GM23338 (cell line): ENCODE results near the gene LSM3. TPM values are rescaled to one million over a fixed set of nuclear protein-coding genes. Genes with fewer than 3 reads are reported as not detected.

ENCODE experiments used
- ATAC-seq: fragments of 200-7000 bp; cut with Tn5 transposase; 3 replicates; pipeline ENCODE4 v1.9.1; 2020
- DNase-seq: peaks from one replicate; pipeline ENCODE4 v3.0.0-alpha.2; 2015; ENCODE audit warnings: low spot score
- H2AFZ ChIP-seq: fragments of 200-600 bp; sonication (generic); 2 replicates; pipeline ENCODE4 v1.8.0; 2016; ENCODE audit warnings: antibody characterized with exemption, mild to moderate bottlenecking, moderate library complexity
- H3F3A ChIP-seq: fragments of 200-600 bp; sonication (generic); replicated peaks from 2 replicates; pipeline ENCODE4 v1.8.0; 2017; ENCODE audit warnings: antibody characterized with exemption, mixed run types, low read depth
- H3K27ac ChIP-seq: fragments of 200-600 bp; sonication (generic); 2 replicates; pipeline ENCODE4 v1.6.1; 2016; ENCODE audit warnings: low read depth
- H3K27me3 ChIP-seq: fragments of 200-600 bp; sonication (generic); 2 replicates; pipeline ENCODE4 v1.8.0; 2016; ENCODE audit warnings: mild to moderate bottlenecking, mixed run types, moderate library complexity; ENCODE audit not compliant: insufficient read depth
- H3K36me3 ChIP-seq: fragments of 200-600 bp; sonication (generic); 2 replicates; pipeline ENCODE4 v1.8.0; 2016; ENCODE audit warnings: mild to moderate bottlenecking; ENCODE audit not compliant: insufficient read depth
- H3K4me1 ChIP-seq: fragments of 200-600 bp; sonication (generic); 2 replicates; pipeline ENCODE4 v1.8.0; 2016; ENCODE audit warnings: mild to moderate bottlenecking, moderate library complexity; ENCODE audit not compliant: insufficient read depth
- H3K4me2 ChIP-seq: fragments of 200-600 bp; sonication (generic); 2 replicates; pipeline ENCODE4 v1.7.1; 2017; ENCODE audit warnings: mixed run types
- H3K4me3 ChIP-seq: fragments of 200-600 bp; sonication (generic); 2 replicates; pipeline ENCODE4 v1.6.1; 2016; ENCODE audit warnings: mixed run types
- H3K79me2 ChIP-seq: fragments of 200-600 bp; sonication (generic); replicated peaks from 2 replicates; pipeline ENCODE4 v1.8.0; 2017; ENCODE audit warnings: mild to moderate bottlenecking; ENCODE audit not compliant: insufficient read depth
- H3K9me2 ChIP-seq: fragments of 200-600 bp; sonication (generic); 2 replicates; pipeline ENCODE4 v1.8.0; 2017; ENCODE audit not compliant: insufficient read depth
- H4K20me1 ChIP-seq: fragments of 200-600 bp; sonication (generic); replicated peaks from 2 replicates; pipeline ENCODE4 v1.8.0; 2017; ENCODE audit warnings: mild to moderate bottlenecking; ENCODE audit not compliant: insufficient read depth
- H3K27ac Mint-ChIP-seq: 2 replicates; pipeline ENCODE4 v1.8.0; 2020; ENCODE audit warnings: inconsistent platforms, mild to moderate bottlenecking, moderate library complexity, mixed read lengths
- H3K27me3 Mint-ChIP-seq: 3 replicates; pipeline ENCODE4 v1.8.0; 2022; ENCODE audit warnings: low read depth, mild to moderate bottlenecking, moderate library complexity, mixed read lengths, inconsistent platforms; ENCODE audit not compliant: insufficient read depth, poor library complexity
- H3K36me3 Mint-ChIP-seq: 3 replicates; pipeline ENCODE4 v1.8.0; 2021; ENCODE audit warnings: low read depth, mild to moderate bottlenecking, inconsistent platforms, moderate library complexity, mixed read lengths
- H3K4me1 Mint-ChIP-seq: 3 replicates; pipeline ENCODE4 v1.8.0; 2020; ENCODE audit warnings: mild to moderate bottlenecking, inconsistent platforms, mixed read lengths
- H3K4me3 Mint-ChIP-seq: 3 replicates; pipeline ENCODE4 v1.8.0; 2021; ENCODE audit warnings: moderate library complexity, mild to moderate bottlenecking, inconsistent platforms, mixed read lengths
- H3K9me3 Mint-ChIP-seq: 3 replicates; pipeline ENCODE4 v1.8.0; 2020; ENCODE audit warnings: moderate library complexity, mild to moderate bottlenecking, inconsistent platforms, mixed read lengths
- CREB1 ChIP-seq: fragments of 250-450 bp; sonication (Bioruptor Pico); IDR thresholded peaks from 2 replicates; pipeline ENCODE4 v1.5.0; 2020; ENCODE audit warnings: low read depth, mild to moderate bottlenecking, moderate library complexity
- ETS1 ChIP-seq: IDR thresholded peaks from 2 replicates; pipeline ENCODE4 v1.6.1; 2016; ENCODE audit warnings: antibody characterized with exemption
- EZH2 ChIP-seq: fragments of 200-600 bp; sonication (generic); IDR thresholded peaks from one replicate; pipeline ENCODE4 v1.8.0; 2017; ENCODE audit warnings: antibody characterized with exemption, mild to moderate bottlenecking, low read depth; ENCODE audit not compliant: unreplicated experiment
- EZH2phosphoT487 ChIP-seq: fragments of 200-600 bp; sonication (generic); IDR thresholded peaks from one replicate; pipeline ENCODE4 v1.8.1; 2018; ENCODE audit warnings: antibody characterized with exemption; ENCODE audit not compliant: unreplicated experiment
- JUNB ChIP-seq: IDR thresholded peaks from one replicate; pipeline ENCODE4 v1.6.1; 2016; ENCODE audit warnings: antibody characterized with exemption; ENCODE audit not compliant: unreplicated experiment
- NANOG ChIP-seq: IDR thresholded peaks from 2 replicates; pipeline ENCODE4 v1.6.1; 2016; ENCODE audit warnings: antibody characterized with exemption, borderline replicate concordance
- POLR2AphosphoS5 ChIP-seq: IDR thresholded peaks from 2 replicates; pipeline ENCODE4 v1.6.1; 2016; ENCODE audit warnings: antibody characterized with exemption, low read depth
- REST ChIP-seq: IDR thresholded peaks from one replicate; pipeline ENCODE4 v1.6.1; 2018; ENCODE audit warnings: antibody characterized with exemption; ENCODE audit not compliant: unreplicated experiment
- STAT1 ChIP-seq: IDR thresholded peaks from one replicate; pipeline ENCODE4 v1.6.1; 2016; ENCODE audit warnings: antibody characterized with exemption; ENCODE audit not compliant: unreplicated experiment
- ZNF114 ChIP-seq: fragments of 250-450 bp; sonication (Bioruptor Pico); IDR thresholded peaks from 2 replicates; pipeline ENCODE4 v1.5.0; 2020; ENCODE audit warnings: mild to moderate bottlenecking, moderate library complexity
- ZNF331 ChIP-seq: fragments of 250-450 bp; sonication (Bioruptor Pico); IDR thresholded peaks from 2 replicates; pipeline ENCODE4 v1.5.0; 2020; ENCODE audit warnings: low read depth, mild to moderate bottlenecking, moderate library complexity
- polyA plus RNA-seq: library from polyadenylated mRNA; unstranded; fragments of >200 nt; fragmentation: Nextera tagmentation; extraction: Ambion mirVana; gene quantifications from 2 replicates; pipeline ENCODE4 v1.2.1, GENCODE V29; 2016
- total RNA-seq: library from RNA; depleted of rRNA; stranded (reverse); fragments of >200 nt; shearing (Covaris generic); gene quantifications from 2 replicates; pipeline ENCODE4 v1.2.3, GENCODE V29; 2014

LSM3 gene
- total and polyA plus RNA-seq, 2 experiments from 2014 or later = 20.1 to 71.5 TPM

- TF ChIP-seq REST (no peak), NANOG (no peak)
These were observed 66.1 kb downstream of the LSM3 start (continued) for GRCh38 chr3:14244521-14245247.

GRCh38 chr3:14245248-14245639, 66.6 kb downstream of the LSM3 start:
- H3K36me3 Mint-ChIP-seq = no peaks in the 10 kb centered on the region; the same call in 2 of the 3 replicates

GRCh38 chr3:14245822-14246221, 67.2 kb downstream of the LSM3 start:
- Histone ChIP-seq H3K4me2 (no peak overlapping the region), H3K79me2 (no peaks in the 10 kb centered on the region), H4K20me1 (no peaks in the 10 kb centered on the region), H3K27me3 (no peaks in the 10 kb centered on the region), H3K36me3 (no peaks in the 10 kb centered on the region), H3F3A (no peaks in the 10 kb centered on the region), H3K4me3 (no peak overlapping the region), H3K4me1 (no peaks in the 10 kb centered on the region), H3K9me2 (0 out of 2 replicates have a peak, but pooled peaks cover 2% of the 10 kb centered on the region), H3K27ac (no peak overlapping the region), H2AFZ (no peak overlapping the region)
- DNase-seq (no peak), ATAC-seq (no peak)
- H3K4me1 Mint-ChIP-seq = no peaks in the 10 kb centered on the region
- peaks cover 6% of the 10 kb centered on the region for H3K27me3 Mint-ChIP-seq
- H3K27ac Mint-ChIP-seq = no peak overlapping the region
- H3K9me3 Mint-ChIP-seq = no peaks in the 10 kb centered on the region
- H3K36me3 Mint-ChIP-seq = no peaks in the 10 kb centered on the region; the same call in 2 of the 3 replicates
- H3K4me3 Mint-ChIP-seq = no peak overlapping the region
- no peak for TF ChIP-seq ZNF114 (CRISPR knock-in tag)
- TF ChIP-seq POLR2AphosphoS5 = no peak
- TF ChIP-seq STAT1 = no peak
- no peak for TF ChIP-seq ETS1
- TF ChIP-seq EZH2phosphoT487 = no peak
- no peak for TF ChIP-seq JUNB
- no peak for TF ChIP-seq EZH2
- no peak for TF ChIP-seq NANOG
- TF ChIP-seq ZNF331 (CRISPR knock-in tag) = no peak

More at GRCh38 chr3:14245248-14245639, 66.6 kb downstream of the LSM3 start:
- H2AFZ ChIP-seq = no peak overlapping the region
- H3K9me2 ChIP-seq = 0 out of 2 replicates have a peak, but pooled peaks cover 2% of the 10 kb centered on the region
- no peaks in the 10 kb centered on the region for H3K4me1 ChIP-seq
- no peaks in the 10 kb centered on the region for H3K27me3 ChIP-seq
- H3K79me2 ChIP-seq = no peaks in the 10 kb centered on the region
- H3F3A ChIP-seq = no peaks in the 10 kb centered on the region
- TF ChIP-seq CREB1 (CRISPR knock-in tag) (no peak), ZNF331 (CRISPR knock-in tag) (no peak)
- no peak overlapping the region for H3K4me3 Mint-ChIP-seq
- DNase-seq (no peak), ATAC-seq (no peak)
- H3K4me3 ChIP-seq = no peak overlapping the region
- H3K27me3 Mint-ChIP-seq = peaks cover 6% of the 10 kb centered on the region
- H3K4me2 ChIP-seq = no peak overlapping the region
- no peak overlapping the region for H3K27ac Mint-ChIP-seq
- H3K36me3 ChIP-seq = no peaks in the 10 kb centered on the region
- no peaks in the 10 kb centered on the region for H4K20me1 ChIP-seq
- H3K9me3 Mint-ChIP-seq = no peaks in the 10 kb centered on the region
- H3K4me1 Mint-ChIP-seq = no peaks in the 10 kb centered on the region
- no peak overlapping the region for H3K27ac ChIP-seq
